NCI-H1436 (cell line): ENCODE measurements around the gene SLC39A13.
A peak's percentile ranks its signal among the peaks of the same experiment; 100 is the strongest.

Experiments
- DNase-seq: peaks from one replicate; lab custom pipeline; 2025; lab: John Stamatoyannopoulos, UW

SLC39A13 gene

GRCh38 chr11:47403571-47403970 lies 4.8 kb upstream of the SLC39A13 start:
- DNase-seq, result no peak

- no peak for DNase-seq
These were observed 1.3 kb upstream of the SLC39A13 start for GRCh38 chr11:47406896-47407745.

- no peak for DNase-seq
These were observed 429 bp downstream of the SLC39A13 start for GRCh38 chr11:47408598-47409439.

GRCh38 chr11:47409440-47410369 lies 1.3 kb downstream of the SLC39A13 start:
- no peak for DNase-seq

GRCh38 chr11:47410370-47411264 lies 2.2 kb downstream of the SLC39A13 start:
- no peak for DNase-seq

- no peak for DNase-seq
These were observed 3.7 kb downstream of the SLC39A13 start for GRCh38 chr11:47411884-47412746.

- DNase-seq, result no peak
These were observed 5.0 kb downstream of the SLC39A13 start for GRCh38 chr11:47413351-47413750.

GRCh38 chr11:47413908-47414684 lies 5.7 kb downstream of the SLC39A13 start:
- no peak for DNase-seq

GRCh38 chr11:47414685-47415070 lies 6.3 kb downstream of the SLC39A13 start:
- DNase-seq, result no peak

GRCh38 chr11:47415091-47415854 lies 6.9 kb downstream of the SLC39A13 start:
- DNase-seq, result no peak

- no peak for DNase-seq
These were observed 7.6 kb downstream of the SLC39A13 start for GRCh38 chr11:47415949-47416472.

GRCh38 chr11:47417712-47418111 lies 9.3 kb downstream of the SLC39A13 start:
- DNase-seq, result no peak

GRCh38 chr11:47418454-47419259 lies 10.3 kb downstream of the SLC39A13 start:
- DNase-seq, result no peak

- DNase-seq, result no peak
These were observed 17.2 kb downstream of the SLC39A13 start for GRCh38 chr11:47425611-47426010.

- DNase-seq, result peak; percentile 97
These were observed 17.9 kb downstream of the SLC39A13 start, which contains the start of gene PSMC3 for GRCh38 chr11:47426062-47426956. Gene PSMC3 (minus strand): TSS chr11:47426439. CDS start chr11:47426279, 160 bp downstream.

- DNase-seq, result no peak
These were observed 22.1 kb downstream of the SLC39A13 start for GRCh38 chr11:47430524-47430923.
